ENCODE results near the gene CDH9. TPM values are rescaled to one million over a fixed set of nuclear protein-coding genes. Genes with fewer than 3 reads are reported as not detected.

CDH9 gene
- total RNA-seq, result not detected

- ATAC-seq (ENCODE audit: insufficient number of reproducible peaks, low FRiP score, low read depth) (no peak), DNase-seq (ENCODE audit: low spot score) (no peak)
- H3K27ac ChIP-seq, result no peak within 1 kb of the TSS
- H3K4me3 ChIP-seq, result no peak within 1 kb of the TSS
- no peaks in the 10 kb centered on the region for H3K27me3 ChIP-seq (replicated peaks; ENCODE audit: insufficient read depth)
- H3K36me3 ChIP-seq, result no peaks in the 10 kb centered on the region
- no peaks in the 10 kb centered on the region for H3K4me1 ChIP-seq (ENCODE audit: control insufficient read depth in 1 of 2, low read depth in 2 of 2)
- no peak for TF ChIP-seq CTCF (IDR thresholded peaks at IDR 0.05)
- H3K9me3 ChIP-seq, result no peaks in the 10 kb centered on the region
Measured at GRCh38 chr5:27038476-27038875, at the start of gene CDH9. CDH9 (minus strand) TSS chr5:27038586; CDS start chr5:26988333, 50,253 bp downstream.

GRCh38 chr5:27087747-27088146 is 49.4 kb upstream of the CDH9 start:
- TF ChIP-seq CTCF (IDR thresholded peaks at IDR 0.05), result no peak
- Histone ChIP-seq H3K4me1 (ENCODE audit: control insufficient read depth in 1 of 2, low read depth in 2 of 2) (no peaks in the 10 kb centered on the region), H3K9me3 (no peaks in the 10 kb centered on the region), H3K4me3 (no peak overlapping the region), H3K36me3 (no peaks in the 10 kb centered on the region), H3K27ac (no peak overlapping the region), H3K27me3 (replicated peaks; ENCODE audit: insufficient read depth) (no peaks in the 10 kb centered on the region)
- DNase-seq (ENCODE audit: low spot score) (no peak), ATAC-seq (ENCODE audit: insufficient number of reproducible peaks, low FRiP score, low read depth) (no peak)

- no peak for ATAC-seq (ENCODE audit: insufficient number of reproducible peaks, low FRiP score, low read depth)
- TF ChIP-seq CTCF (IDR thresholded peaks at IDR 0.05), result no peak
- no peak overlapping the region for H3K27ac ChIP-seq
Measured at GRCh38 chr5:27083449-27084415, 45.3 kb upstream of the CDH9 start.

GRCh38 chr5:27080147-27080546 is 41.8 kb upstream of the CDH9 start:
- no peak overlapping the region for H3K27ac ChIP-seq
- no peaks in the 10 kb centered on the region for H3K4me1 ChIP-seq (ENCODE audit: control insufficient read depth in 1 of 2, low read depth in 2 of 2)
- TF ChIP-seq CTCF (IDR thresholded peaks at IDR 0.05), result no peak
- no peaks in the 10 kb centered on the region for H3K27me3 ChIP-seq (replicated peaks; ENCODE audit: insufficient read depth)
- no peaks in the 10 kb centered on the region for H3K9me3 ChIP-seq
- DNase-seq (ENCODE audit: low spot score) (no peak), ATAC-seq (ENCODE audit: insufficient number of reproducible peaks, low FRiP score, low read depth) (no peak)
- H3K36me3 ChIP-seq, result no peaks in the 10 kb centered on the region
- H3K4me3 ChIP-seq, result no peak overlapping the region

More at GRCh38 chr5:27083449-27084415, 45.3 kb upstream of the CDH9 start:
- no peaks in the 10 kb centered on the region for H3K9me3 ChIP-seq
- no peaks in the 10 kb centered on the region for H3K4me1 ChIP-seq (ENCODE audit: control insufficient read depth in 1 of 2, low read depth in 2 of 2)
- no peaks in the 10 kb centered on the region for H3K27me3 ChIP-seq (replicated peaks; ENCODE audit: insufficient read depth)
- no peak for DNase-seq (ENCODE audit: low spot score)
- no peaks in the 10 kb centered on the region for H3K36me3 ChIP-seq
- H3K4me3 ChIP-seq, result no peak overlapping the region

- no peak overlapping the region for H3K4me3 ChIP-seq
- no peak for TF ChIP-seq CTCF (IDR thresholded peaks at IDR 0.05)
- ATAC-seq (ENCODE audit: insufficient number of reproducible peaks, low FRiP score, low read depth), result no peak
Measured at GRCh38 chr5:27062451-27062850, 24.1 kb upstream of the CDH9 start.

More at GRCh38 chr5:27062451-27062850, 24.1 kb upstream of the CDH9 start:
- no peak overlapping the region for H3K27ac ChIP-seq
- H3K9me3 ChIP-seq, result no peaks in the 10 kb centered on the region
- H3K36me3 ChIP-seq, result no peaks in the 10 kb centered on the region
- no peaks in the 10 kb centered on the region for H3K27me3 ChIP-seq (replicated peaks; ENCODE audit: insufficient read depth)
- DNase-seq (ENCODE audit: low spot score), result no peak
- H3K4me1 ChIP-seq (ENCODE audit: control insufficient read depth in 1 of 2, low read depth in 2 of 2), result no peaks in the 10 kb centered on the region

Measured in thoracic aorta (tissue), 2 donors.